GM03348 (cell line): Measurements from ENCODE around the gene ALDH1A3.

Experiments used
- DNase-seq: peaks from one replicate; pipeline ENCODE4 v3.0.0; 2012; ENCODE audit warnings: low spot score

Gene ALDH1A3

DNA sequence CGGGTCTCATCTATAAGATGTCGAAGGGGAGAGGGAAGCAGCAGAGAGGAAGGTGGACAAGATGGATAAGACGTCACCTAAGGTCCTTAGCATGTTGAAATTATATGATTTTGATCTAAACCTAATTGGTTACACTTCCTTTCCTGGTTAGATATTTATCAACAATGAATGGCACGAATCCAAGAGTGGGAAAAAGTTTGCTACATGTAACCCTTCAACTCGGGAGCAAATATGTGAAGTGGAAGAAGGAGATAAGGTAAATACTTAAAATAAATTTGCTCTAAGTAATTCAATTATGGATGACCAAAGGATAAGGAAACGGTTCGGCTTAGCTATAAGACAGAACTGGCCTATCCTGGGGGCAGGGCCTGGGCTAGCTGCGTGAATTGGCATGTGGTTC lies 5.5 kb downstream of the ALDH1A3 start:
- no peak for DNase-seq

DNA sequence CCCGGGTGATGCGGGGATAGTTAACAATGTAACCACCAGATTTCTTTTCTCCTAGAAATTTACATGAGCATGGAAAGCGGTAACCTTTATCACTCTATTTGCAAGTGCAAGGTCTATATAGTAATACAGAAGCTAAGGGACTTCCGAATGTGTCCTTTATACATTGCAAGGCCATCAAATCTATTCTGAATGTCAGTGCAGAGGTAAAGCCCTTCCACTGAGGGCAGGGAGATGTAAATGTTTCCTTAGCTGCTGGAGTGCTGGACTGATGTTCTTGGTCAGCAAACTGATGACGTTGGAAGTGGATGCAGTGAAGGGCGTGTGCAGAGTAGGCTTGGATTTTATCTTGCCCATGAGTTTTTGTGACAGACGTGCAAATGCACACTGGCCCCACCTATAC lies 6.2 kb downstream of the ALDH1A3 start:
- no peak for DNase-seq

- no peak for DNase-seq
Measured at GRCh38 chr15:100887211-100887913, 7.7 kb downstream of the ALDH1A3 start.

DNA sequence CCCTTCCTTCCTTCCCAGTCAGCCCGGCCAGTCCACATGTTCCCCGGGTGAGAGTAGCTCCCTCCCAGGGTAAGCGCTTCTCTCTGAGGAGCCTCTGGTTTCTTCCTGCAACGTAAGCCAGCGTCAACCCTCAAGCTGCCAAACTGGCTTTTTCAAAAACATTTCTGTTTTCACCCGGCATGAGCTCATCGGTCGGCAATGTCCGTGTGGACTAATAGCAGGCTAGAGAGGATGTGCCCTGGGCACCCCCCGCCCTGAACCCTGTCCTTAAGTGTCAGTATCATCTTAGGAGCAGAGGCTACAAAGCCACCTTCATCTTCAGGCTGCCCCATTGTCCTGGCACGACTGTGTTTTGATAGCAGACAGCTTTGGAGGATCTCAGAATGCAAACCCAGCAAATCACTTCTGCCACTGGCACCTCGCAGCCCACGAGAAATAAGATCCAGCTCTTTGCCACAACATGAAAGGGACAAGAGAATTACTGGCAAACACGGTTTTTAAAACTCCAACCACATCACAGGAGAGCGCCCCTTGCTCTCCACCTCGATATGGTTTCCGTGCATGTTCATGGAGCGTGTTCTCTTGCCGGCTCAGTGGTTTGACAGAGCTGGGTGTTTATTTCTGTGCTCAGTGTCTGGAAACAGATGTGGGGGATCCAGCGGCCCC lies 9.9 kb downstream of the ALDH1A3 start:
- DNase-seq, result peak; percentile 89

GRCh38 chr15:100890051-100890720 lies 10.6 kb downstream of the ALDH1A3 start:
- DNase-seq, result no peak

DNA sequence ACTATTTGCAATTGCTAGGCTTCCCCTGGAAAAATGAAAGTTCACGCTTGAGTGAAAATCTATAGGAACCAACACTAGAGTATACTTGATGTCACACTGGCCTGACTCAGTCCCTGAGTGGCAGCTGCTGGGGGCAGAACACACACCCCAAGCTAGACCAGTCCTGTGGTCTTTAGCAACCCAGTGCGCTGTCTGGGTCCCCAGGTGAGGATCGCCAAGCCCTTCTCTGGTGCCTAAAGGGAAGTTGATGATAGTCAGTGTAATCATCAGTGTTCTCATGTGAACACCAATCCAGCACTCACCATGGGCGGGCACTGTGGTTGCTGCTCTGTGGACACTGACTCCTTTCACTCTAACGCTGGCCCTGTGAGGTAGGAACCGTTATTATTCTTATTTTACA lies 11.2 kb downstream of the ALDH1A3 start:
- no peak for DNase-seq

- no peak for DNase-seq
Measured at GRCh38 chr15:100891307-100892012, 11.8 kb downstream of the ALDH1A3 start.

DNA sequence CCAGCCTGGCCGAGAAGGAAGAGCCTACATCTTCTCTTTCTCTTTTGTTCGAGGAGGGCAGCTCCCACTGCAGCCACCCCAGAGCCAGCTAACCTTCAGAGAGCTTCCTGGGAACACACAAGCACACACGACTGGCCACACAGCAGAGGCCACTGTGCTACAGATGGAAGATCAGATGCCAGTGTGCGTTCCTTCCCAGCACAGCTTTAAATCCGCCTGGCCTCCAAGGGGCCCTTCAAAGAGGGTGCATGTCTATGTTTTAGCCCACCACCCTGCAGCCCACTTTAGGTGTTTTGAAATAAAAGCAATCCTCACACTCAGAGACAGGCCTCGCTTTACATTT lies 12.4 kb downstream of the ALDH1A3 start:
- no peak for DNase-seq

DNA sequence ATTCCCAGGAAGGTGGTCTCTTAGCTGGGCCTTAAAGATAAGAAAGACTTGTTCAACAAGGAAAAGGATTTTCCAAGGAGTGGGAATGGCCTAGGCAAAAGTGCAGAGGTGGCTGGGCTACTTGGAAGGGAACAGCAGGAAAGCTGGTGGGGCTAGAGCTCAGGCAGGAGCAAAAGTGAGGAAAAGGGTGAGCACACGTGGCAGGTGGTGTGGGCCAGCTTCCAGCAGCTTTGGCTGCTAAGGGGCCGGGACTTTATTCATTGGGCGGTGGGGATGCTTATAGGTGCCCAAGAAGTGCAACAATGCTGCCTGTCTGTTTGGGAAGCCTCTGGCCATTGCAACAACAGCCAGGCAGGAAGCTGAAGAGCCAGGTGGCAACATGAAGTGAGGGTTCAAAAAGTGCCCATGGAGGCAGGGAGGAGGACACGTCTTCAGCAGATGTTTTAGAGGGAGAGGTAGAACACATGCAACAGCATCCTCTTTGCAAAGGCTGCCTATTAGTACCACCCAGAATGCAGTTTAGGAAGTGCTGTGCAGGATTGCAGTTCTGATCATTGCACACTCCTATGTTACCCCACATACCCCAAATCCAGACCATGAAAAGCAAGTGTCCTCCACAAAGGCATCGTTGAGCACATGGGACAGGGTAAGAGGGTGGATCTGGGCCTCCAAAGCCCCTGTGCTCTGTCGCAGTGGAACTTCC lies 13.8 kb downstream of the ALDH1A3 start:
- DNase-seq, result no peak

DNA sequence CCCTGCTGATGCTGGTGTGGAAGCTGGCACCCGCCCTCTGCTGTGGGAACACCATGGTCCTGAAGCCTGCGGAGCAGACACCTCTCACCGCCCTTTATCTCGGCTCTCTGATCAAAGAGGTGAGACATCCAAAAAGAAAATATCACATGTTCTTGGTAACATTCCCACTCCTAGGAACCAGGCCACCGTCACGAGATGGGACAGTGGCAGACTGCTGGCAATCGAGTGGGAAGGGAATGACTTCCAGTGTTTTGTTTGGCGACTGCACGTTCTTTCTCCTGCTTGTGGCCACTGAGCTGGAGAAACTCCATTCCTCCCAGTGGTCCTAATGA lies 14.3 kb downstream of the ALDH1A3 start:
- DNase-seq, result no peak

GRCh38 chr15:100895721-100896120 lies 16.1 kb downstream of the ALDH1A3 start:
- no peak for DNase-seq

GRCh38 chr15:100897221-100898151 lies 17.9 kb downstream of the ALDH1A3 start:
- DNase-seq, result no peak

DNA sequence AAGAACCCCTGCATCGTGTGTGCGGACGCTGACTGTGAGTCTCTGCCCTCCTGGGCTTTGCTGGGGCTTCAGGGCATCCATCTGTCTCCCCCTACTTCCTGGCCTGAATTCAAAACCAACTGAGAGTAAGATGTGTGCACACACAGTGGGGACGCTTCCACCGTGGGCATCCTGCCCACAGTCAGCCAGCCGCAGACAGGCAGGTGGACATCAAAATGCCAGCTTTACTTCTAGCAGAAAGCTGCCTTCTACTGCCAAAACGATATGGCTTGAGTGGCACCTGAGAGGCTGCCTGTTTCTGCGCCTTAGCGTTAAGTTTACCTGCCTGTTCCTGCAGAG lies 18.5 kb downstream of the ALDH1A3 start:
- DNase-seq, result no peak

GRCh38 chr15:100898661-100899462 lies 19.2 kb downstream of the ALDH1A3 start:
- DNase-seq, result no peak

DNA sequence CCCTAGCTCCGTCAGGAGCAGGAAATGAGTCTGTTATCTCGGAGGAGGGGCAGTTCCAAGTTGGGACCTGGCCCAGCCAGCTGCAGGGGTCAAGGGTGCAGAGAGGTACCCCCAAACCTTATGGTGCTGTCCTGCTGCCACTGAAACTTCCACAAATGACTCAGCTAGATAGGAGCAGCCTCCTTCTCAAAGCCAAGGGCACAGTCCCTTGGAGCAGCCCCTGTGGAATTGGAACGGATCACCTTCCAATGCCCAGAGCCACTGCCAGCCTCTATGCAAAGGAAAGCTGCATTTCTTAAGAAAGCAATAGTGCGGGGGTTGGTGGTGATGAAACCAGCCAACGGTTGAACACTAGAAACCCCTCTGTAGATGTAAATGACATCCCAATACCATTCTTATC lies 20.0 kb downstream of the ALDH1A3 start:
- DNase-seq, result no peak

- DNase-seq, result no peak
Measured at GRCh38 chr15:100900136-100900794, 20.6 kb downstream of the ALDH1A3 start.

- DNase-seq, result no peak
Measured at GRCh38 chr15:100900795-100901169, 21.2 kb downstream of the ALDH1A3 start.

- no peak for DNase-seq
Measured at GRCh38 chr15:100901296-100901695, 21.7 kb downstream of the ALDH1A3 start.

- DNase-seq, result peak; percentile 23
Measured at GRCh38 chr15:100901702-100902435, 22.2 kb downstream of the ALDH1A3 start.
